IMR-90 (cell line): Measurements from ENCODE around the gene LILRA1. TPM values are rescaled to one million over a fixed set of nuclear protein-coding genes. Genes with fewer than 3 reads are reported as not detected.

ENCODE experiments used
- ATAC-seq: fragments of 200-7000 bp; cut with Tn5 transposase; 2 replicates; pipeline ENCODE4 v1.9.1; 2020; ENCODE audit warnings: low read depth, mild to moderate bottlenecking, moderate library complexity
- BruUV-seq: library from RNA; stranded (reverse); fragments of 400-500 nt; replicated peaks from 2 replicates; lab custom pipeline; 2021; lab: Mats Ljungman, UMichigan
- CTCF ChIA-PET: fragments of 300-600 bp; formaldehyde crosslinking; extraction: SDS; loops from one replicate; lab custom pipeline; 2021; ENCODE audit warnings: antibody characterized with exemption; lab: Yijun Ruan, JAX
- POLR2A ChIA-PET: fragments of 300-600 bp; sonication (Branson Sonifier 250); formaldehyde crosslinking; loops from one replicate; lab custom pipeline; 2022; ENCODE audit warnings: antibody characterized with exemption; ENCODE audit not compliant: unreplicated experiment; lab: Charles Lee
- DNase-seq: peaks from one replicate; pipeline ENCODE4 v3.0.0; 2013
- H2AFZ ChIP-seq: replicated peaks from 2 replicates; pipeline ENCODE3; 2013; ENCODE audit warnings: low read length, mild to moderate bottlenecking; ENCODE audit not compliant: poor library complexity
- H2AK5ac ChIP-seq: 2 replicates; pipeline ENCODE4 v1.6.1; 2013; ENCODE audit warnings: low read depth, low read length, inconsistent platforms
- H2AK9ac ChIP-seq: replicated peaks from 2 replicates; pipeline ENCODE3; 2013; ENCODE audit warnings: mild to moderate bottlenecking, low read depth, low read length, moderate library complexity; ENCODE audit not compliant: poor library complexity
- H2BK120ac ChIP-seq: 2 replicates; pipeline ENCODE4 v1.6.1; 2013; ENCODE audit warnings: low read depth, low read length, inconsistent platforms
- H2BK15ac ChIP-seq: 3 replicates; pipeline ENCODE4 v1.6.1; 2013; ENCODE audit warnings: low read depth, low read length, inconsistent platforms
- H2BK20ac ChIP-seq: 2 replicates; pipeline ENCODE4 v1.6.1; 2013; ENCODE audit warnings: low read depth, mild to moderate bottlenecking, inconsistent platforms, low read length, moderate library complexity
- H2BK5ac ChIP-seq: 2 replicates; pipeline ENCODE4 v1.6.1; 2013; ENCODE audit warnings: mild to moderate bottlenecking, low read depth, low read length, inconsistent platforms; ENCODE audit not compliant: poor library complexity, severe bottlenecking
- H3K14ac ChIP-seq: replicated peaks from 2 replicates; pipeline ENCODE4 v1.6.1; 2013; ENCODE audit warnings: low read depth, low read length, inconsistent platforms
- H3K18ac ChIP-seq: 2 replicates; pipeline ENCODE4 v1.6.1; 2013; ENCODE audit warnings: low read depth, low read length, control low read depth
- H3K23ac ChIP-seq: 2 replicates; pipeline ENCODE4 v1.6.1; 2013; ENCODE audit warnings: low read depth, low read length, inconsistent platforms
- H3K27ac ChIP-seq: 2 replicates; pipeline ENCODE4 v1.5.1; 2013; ENCODE audit warnings: mild to moderate bottlenecking, control low read depth, low read length; ENCODE audit not compliant: insufficient read depth
- H3K27me3 ChIP-seq: 2 replicates; pipeline ENCODE4 v1.6.1; 2013; ENCODE audit warnings: low read length; ENCODE audit not compliant: control insufficient read depth, insufficient read depth
- H3K36me3 ChIP-seq: 2 replicates; pipeline ENCODE4 v1.6.1; 2013; ENCODE audit warnings: low read length, mixed read lengths; ENCODE audit not compliant: control insufficient read depth, insufficient read depth
- H3K4ac ChIP-seq: 2 replicates; pipeline ENCODE4 v1.6.1; 2013; ENCODE audit warnings: low read depth, low read length, inconsistent platforms
- H3K4me1 ChIP-seq: 2 replicates; pipeline ENCODE4 v1.6.1; 2013; ENCODE audit warnings: low read length, mixed read lengths; ENCODE audit not compliant: control insufficient read depth, insufficient read depth
- H3K4me2 ChIP-seq: 2 replicates; pipeline ENCODE4 v1.6.1; 2013; ENCODE audit warnings: low read depth, mild to moderate bottlenecking, control low read depth, low read length, moderate library complexity
- H3K4me3 ChIP-seq: 2 replicates; pipeline ENCODE4 v1.5.1; 2013; ENCODE audit warnings: low read depth, mild to moderate bottlenecking, control low read depth, low read length, moderate library complexity; ENCODE audit not compliant: insufficient read depth
- H3K56ac ChIP-seq: 2 replicates; pipeline ENCODE4 v1.6.1; 2013; ENCODE audit warnings: low read length, inconsistent platforms; ENCODE audit not compliant: insufficient read depth; ENCODE audit errors: extremely low read depth
- H3K79me1 ChIP-seq, 2 experiments: 2 replicates each; pipeline ENCODE4 v1.6.1; 2013; ENCODE audit warnings: low read length in 2 of 2, inconsistent platforms in 1 of 2, low read depth in 1 of 2
- H3K9ac ChIP-seq: 2 replicates; pipeline ENCODE4 v1.6.1; 2013; ENCODE audit warnings: low read depth, low read length, control low read depth
- H3K9me1 ChIP-seq: 2 replicates; pipeline ENCODE4 v1.6.1; 2013; ENCODE audit warnings: low read length, inconsistent platforms; ENCODE audit not compliant: insufficient read depth
- H3K9me3 ChIP-seq: 2 replicates; pipeline ENCODE4 v1.6.1; 2013; ENCODE audit warnings: low read length; ENCODE audit not compliant: control insufficient read depth, insufficient read depth
- H4K20me1 ChIP-seq: 2 replicates; pipeline ENCODE4 v1.6.1; 2013; ENCODE audit warnings: low read length, inconsistent platforms; ENCODE audit not compliant: insufficient read depth
- H4K5ac ChIP-seq: 2 replicates; pipeline ENCODE4 v1.6.1; 2013; ENCODE audit warnings: mild to moderate bottlenecking, low read depth, low read length, control low read depth
- H4K8ac ChIP-seq, 2 experiments: 2 replicates each; pipeline ENCODE4 v1.6.1; 2013; ENCODE audit warnings: low read depth in 2 of 2, low read length in 2 of 2, control low read depth in 1 of 2, inconsistent platforms in 1 of 2
- H4K91ac ChIP-seq: 2 replicates; pipeline ENCODE4 v1.6.1; 2013; ENCODE audit warnings: low read depth, low read length, inconsistent platforms; ENCODE audit not compliant: insufficient read depth
- BHLHE40 ChIP-seq: fragments of 150-350 bp; IDR thresholded peaks from 2 replicates; pipeline ENCODE4 v1.6.1; 2016; ENCODE audit warnings: mild to moderate bottlenecking, low read depth, low read length
- CEBPB ChIP-seq: IDR thresholded peaks from 2 replicates; pipeline ENCODE4 v1.6.1; 2012; ENCODE audit warnings: low read depth, low read length, improper control_type of control experiment
- CHD1 ChIP-seq: IDR thresholded peaks from 2 replicates; pipeline ENCODE4 v1.6.1; 2012; ENCODE audit warnings: low read depth, low read length, improper control_type of control experiment
- CTCF ChIP-seq: conservative IDR thresholded peaks from 2 replicates; pipeline ENCODE4 v1.5.1; 2012; ENCODE audit warnings: mild to moderate bottlenecking, low read depth, low read length, improper control_type of control experiment
- MAFK ChIP-seq: IDR thresholded peaks from 2 replicates; pipeline ENCODE4 v1.6.1; 2012; ENCODE audit warnings: low read depth, low read length, improper control_type of control experiment
- MAZ ChIP-seq: IDR thresholded peaks from 2 replicates; pipeline ENCODE4 v1.6.1; 2012; ENCODE audit warnings: low read depth, mild to moderate bottlenecking, low read length, improper control_type of control experiment, moderate library complexity, borderline replicate concordance
- MXI1 ChIP-seq: IDR thresholded peaks from 2 replicates; pipeline ENCODE4 v1.6.1; 2012; ENCODE audit warnings: low read depth, mild to moderate bottlenecking, low read length, moderate library complexity, borderline replicate concordance
- NFE2L2 ChIP-seq: fragments of 150-350 bp; IDR thresholded peaks from 2 replicates; pipeline ENCODE4 v1.6.1; 2016; ENCODE audit warnings: low read depth, mild to moderate bottlenecking, low read length
- POLR2A ChIP-seq: IDR thresholded peaks from 2 replicates; pipeline ENCODE4 v1.6.1; 2012; ENCODE audit warnings: mild to moderate bottlenecking, low read depth, low read length
- RAD21 ChIP-seq: IDR thresholded peaks from 2 replicates; pipeline ENCODE4 v1.6.1; 2012; ENCODE audit warnings: low read length, improper control_type of control experiment
- RCOR1 ChIP-seq: IDR thresholded peaks from 2 replicates; pipeline ENCODE4 v1.6.1; 2012; ENCODE audit warnings: mild to moderate bottlenecking, low read length, improper control_type of control experiment; ENCODE audit not compliant: insufficient replicate concordance
- SMC3 ChIP-seq: fragments of 150-350 bp; IDR thresholded peaks from 2 replicates; pipeline ENCODE4 v1.6.1; 2016; ENCODE audit warnings: low read depth, mild to moderate bottlenecking, antibody characterized with exemption, low read length, moderate library complexity
- USF2 ChIP-seq: fragments of 150-350 bp; IDR thresholded peaks from 2 replicates; pipeline ENCODE4 v1.6.1; 2017; ENCODE audit warnings: mild to moderate bottlenecking, antibody characterized with exemption, low read length, low read depth
- WGBS, 2 experiments: methylation state at CpG; one replicate each; pipeline versions ENCODE4 v1.1.5 to v1.1.7; 2013; ENCODE audit warnings: missing lambda C conversion rate in 2 of 2; ENCODE audit not compliant: insufficient read length in 1 of 2; ENCODE audit errors: extremely low coverage in 2 of 2; 5-methylcytosine and 5-hydroxymethylcytosine counted together
- dilution Hi-C: fragments of 300-500 bp; cut with HindIII; formaldehyde crosslinking; loops from one replicate; pipeline ENCODE4 v1.14.3; 2018; ENCODE audit warnings: low sequenced_read_pairs; ENCODE audit not compliant: unreplicated experiment
- in situ Hi-C: fragments of 300-500 bp; cut with MboI; formaldehyde crosslinking; loops from 3 replicates; pipeline ENCODE4 v1.14.3; 2019; ENCODE audit warnings: low sequenced_read_pairs, inconsistent platforms, mixed read lengths
- intact Hi-C: fragments of 100-400 bp; cut with micrococcal nuclease; formaldehyde crosslinking; loops from 2 replicates; pipeline ENCODE4 v1.10.0; 2022
- polyA plus RNA-seq, 3 experiments: library from polyadenylated mRNA; depleted of rRNA; stranded (reverse); fragments of >200 nt; gene quantifications; 2 replicates each; pipeline ENCODE4 v1.2.3, GENCODE V29; 2012; ENCODE audit warnings: low replicate concordance in 1 of 3
- total RNA-seq: library from RNA; depleted of rRNA; stranded (reverse); fragments of >200 nt; gene quantifications from 2 replicates; pipeline ENCODE4 v1.2.3, GENCODE V29; 2012
- TF ChIP-seq, protein P1 (sequence below): fragments of 150-350 bp; IDR thresholded peaks from 2 replicates; pipeline ENCODE4 v1.6.1; 2016; ENCODE audit warnings: low read depth, mild to moderate bottlenecking, low read length, moderate library complexity, borderline replicate concordance

Gene LILRA1
- total and polyA plus RNA-seq, 2 of the 4 experiments (the other 2 are of a cell fraction): not detected

DNA sequence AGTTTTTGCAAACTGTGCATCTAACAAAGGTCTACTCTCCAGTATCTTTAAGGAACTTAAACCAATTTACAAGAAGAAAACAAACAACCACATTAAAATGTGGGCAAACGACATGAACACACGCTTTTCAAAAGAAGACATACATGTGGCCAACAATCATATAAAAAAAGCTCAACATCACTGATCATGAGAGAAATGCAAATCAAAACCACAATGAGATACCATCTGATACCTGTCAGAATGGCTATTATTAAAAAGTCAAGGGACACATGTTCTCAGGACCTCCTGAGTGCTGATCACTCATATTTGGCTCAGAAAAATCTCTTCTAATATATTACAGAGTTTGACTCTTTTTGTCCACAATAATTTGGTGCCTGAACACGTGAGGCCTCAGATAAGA is 22.6 kb downstream of the LILRA1 start:
- POLR2A ChIA-PET: no interaction called here
- Histone ChIP-seq H3K56ac (no peak overlapping the region), H3K9ac (no peak overlapping the region), H4K8ac (no peak overlapping the region), H2BK15ac (no peak overlapping the region), H2AFZ (no peak overlapping the region), H3K4me3 (no peak overlapping the region), H3K27me3 (no peaks in the 10 kb centered on the region), H2AK9ac (no peak overlapping the region), H3K27ac (no peak overlapping the region), H3K14ac (no peak overlapping the region), H3K9me3 (peaks cover 7% of the 10 kb centered on the region), H3K4ac (no peak overlapping the region), H2BK5ac (no peak overlapping the region), H3K36me3 (no peaks in the 10 kb centered on the region), H3K4me2 (no peak overlapping the region), H3K79me1 (no peaks in the 10 kb centered on the region), H2BK120ac (no peak overlapping the region), H2BK20ac (no peak overlapping the region), H3K23ac (no peak overlapping the region), H4K20me1 (no peaks in the 10 kb centered on the region), H4K91ac (no peak overlapping the region), H2AK5ac (no peak overlapping the region), H3K18ac (no peak overlapping the region), H4K5ac (no peak overlapping the region), H3K9me1 (no peaks in the 10 kb centered on the region), H3K4me1 (no peaks in the 10 kb centered on the region)
- no TSS peak for BruUV-seq
- no peak for DNase-seq
- TF ChIP-seq RAD21 (no peak), BHLHE40 (no peak), CTCF (no peak), MAFK (no peak), SMC3 (no peak), CHD1 (no peak), CEBPB (no peak), USF2 (no peak), NFE2L2 (no peak), POLR2A (no peak), RCOR1 (no peak), MXI1 (no peak), MAZ (no peak)
- TF ChIP-seq, protein P1, sequence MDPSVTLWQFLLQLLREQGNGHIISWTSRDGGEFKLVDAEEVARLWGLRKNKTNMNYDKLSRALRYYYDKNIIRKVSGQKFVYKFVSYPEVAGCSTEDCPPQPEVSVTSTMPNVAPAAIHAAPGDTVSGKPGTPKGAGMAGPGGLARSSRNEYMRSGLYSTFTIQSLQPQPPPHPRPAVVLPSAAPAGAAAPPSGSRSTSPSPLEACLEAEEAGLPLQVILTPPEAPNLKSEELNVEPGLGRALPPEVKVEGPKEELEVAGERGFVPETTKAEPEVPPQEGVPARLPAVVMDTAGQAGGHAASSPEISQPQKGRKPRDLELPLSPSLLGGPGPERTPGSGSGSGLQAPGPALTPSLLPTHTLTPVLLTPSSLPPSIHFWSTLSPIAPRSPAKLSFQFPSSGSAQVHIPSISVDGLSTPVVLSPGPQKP: no peak
- dilution Hi-C loops: no loop called here
- CTCF ChIA-PET: no interaction called here
- in situ Hi-C loops: no loop called here
- no peak for ATAC-seq
- no CpG with 5 or more reads among the region's 3 CpGs for WGBS, 2 experiments
- intact Hi-C loops: no loop called here
